Neural progenitor cell (in vitro differentiated cells): ENCODE results near the gene AKR7A3.

Experiments
- CTCF ChIP-seq: fragments of 200-600 bp; sonication (generic); IDR thresholded peaks from 2 replicates; pipeline ENCODE4 v1.5.1; 2017; ENCODE audit warnings: antibody characterized with exemption, mild to moderate bottlenecking
- EZH2 ChIP-seq: fragments of 200-600 bp; sonication (generic); IDR thresholded peaks from 2 replicates; pipeline ENCODE4 v1.6.1; 2017; ENCODE audit warnings: antibody characterized with exemption, mild to moderate bottlenecking, moderate library complexity
- EZH2phosphoT487 ChIP-seq: fragments of 200-600 bp; sonication (generic); IDR thresholded peaks from 2 replicates; pipeline ENCODE4 v1.6.1; 2017; ENCODE audit warnings: antibody characterized with exemption

GRCh38 chr1:19257178-19257914 is 31.2 kb downstream of the AKR7A3 start:
- TF ChIP-seq CTCF (no peak), EZH2 (no peak), EZH2phosphoT487 (no peak)
